ENCODE results near the gene BAX. TPM values are rescaled to one million over a fixed set of nuclear protein-coding genes. Genes with fewer than 3 reads are reported as not detected.

BAX gene
- total and polyA plus RNA-seq, 9 of the 15 experiments (the other 6 are each of a cell fraction or from before 2014, with no cell fraction given): 3.2 to 95.4 (median 44.5) TPM

GRCh38 chr19:48993175-48994034 lies 38.7 kb downstream of the BAX start, which contains the start of the genes GYS1 and RUVBL2 (continued):
- TF ChIP-seq TEAD2 (tag; IDR thresholded peaks at IDR 0.05) (no peak), FOXJ2 (tag; IDR thresholded peaks at IDR 0.05) (0 out of 2 replicates have a peak, but pooled peaks have one; percentile 49), MLX (CRISPR knock-in tag; conservative IDR thresholded peaks at IDR 0.05) (no peak), HNRNPK (IDR thresholded peaks at IDR 0.05; ENCODE audit: low read depth, low read length, poor library complexity, severe bottlenecking) (no peak), TCF3 (CRISPR knock-in tag; IDR thresholded peaks at IDR 0.05) (no peak; the same call in 1 of the 2 replicates), SMARCA5 (IDR thresholded peaks at IDR 0.05) (no peak), HSF4 (CRISPR knock-in tag; IDR thresholded peaks at IDR 0.05; ENCODE audit: borderline replicate concordance) (no peak), GABPB2 (CRISPR knock-in tag; conservative IDR thresholded peaks at IDR 0.05) (no peak), CHD2 (IDR thresholded peaks at IDR 0.05; ENCODE audit: low read depth, low read length) (peak; percentile 71), YY1 (IDR thresholded peaks at IDR 0.05; ENCODE audit: borderline replicate concordance in 1 of 3, control insufficient read depth in 1 of 3, extremely low read depth in 1 of 3, insufficient read depth in 3 of 3, insufficient read length in 1 of 3, insufficient replicate concordance in 2 of 3, low read depth in 1 of 3, low read length in 2 of 3) (peak; percentile 22 to 94 (median 87)), ETV1 (tag; conservative IDR thresholded peaks at IDR 0.05; ENCODE audit: low read depth) (peak; percentile 52), NFIX (CRISPR knock-in tag; IDR thresholded peaks at IDR 0.05; ENCODE audit: low read depth) (no peak), GABPB1 (CRISPR knock-in tag; IDR thresholded peaks at IDR 0.05) (peak; percentile 93), SAP30 (IDR thresholded peaks at IDR 0.05; ENCODE audit: borderline replicate concordance, insufficient read depth, low read depth, low read length, poor library complexity, severe bottlenecking) (no peak), SMAD4 (CRISPR knock-in tag; conservative IDR thresholded peaks at IDR 0.05) (peak; percentile 90), L3MBTL2 (IDR thresholded peaks at IDR 0.05) (peak; percentile 56), NCOA6 (IDR thresholded peaks at IDR 0.05) (no peak), NUFIP1 (IDR thresholded peaks at IDR 0.05; ENCODE audit: partially characterized antibody) (no peak), ID3 (CRISPR knock-in tag; IDR thresholded peaks at IDR 0.05) (no peak), ID3 (tag; IDR thresholded peaks at IDR 0.05) (no peak), GTF2A2 (tag; IDR thresholded peaks at IDR 0.05) (no peak), DDX20 (tag; IDR thresholded peaks at IDR 0.05; ENCODE audit: low read depth) (no peak), TSHZ1 (CRISPR knock-in tag; IDR thresholded peaks at IDR 0.05) (no peak), PTTG1 (tag; IDR thresholded peaks at IDR 0.05; ENCODE audit: low read depth) (no peak)
